Fibroblast of lung (primary cell): ENCODE measurements around the gene PNKP. TPM values are rescaled to one million over a fixed set of nuclear protein-coding genes. Genes with fewer than 3 reads are reported as not detected.

Experiments
- DNase-seq, 2 donors: peaks; one replicate each; pipeline versions ENCODE4 v3.0.0 to v3.0.0-alpha.2; 2010; ENCODE audit warnings: low read depth in 2 of 2
- H2AFZ ChIP-seq: 2 replicates; pipeline ENCODE4 v1.5.1; 2012; ENCODE audit warnings: low read length, control low read depth, inconsistent platforms
- H3K27ac ChIP-seq: 2 replicates; pipeline ENCODE4 v1.5.1; 2011; ENCODE audit warnings: low read length, control low read depth; ENCODE audit not compliant: insufficient read depth
- H3K27me3 ChIP-seq: 2 replicates; pipeline ENCODE4 v1.5.1; 2011; ENCODE audit warnings: mild to moderate bottlenecking, low read length; ENCODE audit not compliant: control insufficient read depth, insufficient read depth
- H3K36me3 ChIP-seq: 2 replicates; pipeline ENCODE4 v1.5.1; 2011; ENCODE audit warnings: low read length; ENCODE audit not compliant: control insufficient read depth, insufficient read depth
- H3K4me1 ChIP-seq: 2 replicates; pipeline ENCODE4 v1.5.1; 2011; ENCODE audit warnings: low read length; ENCODE audit not compliant: control insufficient read depth, insufficient read depth; ENCODE audit errors: extremely low read depth
- H3K4me2 ChIP-seq: 2 replicates; pipeline ENCODE4 v1.5.1; 2011; ENCODE audit warnings: low read length, control low read depth; ENCODE audit not compliant: insufficient read depth; ENCODE audit errors: extremely low read depth
- H3K4me3 ChIP-seq, 4 experiments: fragments of 200-600 bp in 1 of 4; sonication (generic) in 1 of 4; replicated peaks in 1 of 4; 2 replicates each; pipeline ENCODE4 v1.5.1; 2011 to 2016; ENCODE audit warnings: low read length in 4 of 4, low read depth in 3 of 4, mild to moderate bottlenecking in 3 of 4, control low read depth in 2 of 4, inconsistent platforms in 1 of 4, mixed read lengths in 1 of 4; ENCODE audit not compliant: insufficient read depth in 1 of 4; ENCODE audit errors: control extremely low read depth in 1 of 4
- H3K79me2 ChIP-seq: 2 replicates; pipeline ENCODE4 v1.5.1; 2012; ENCODE audit warnings: mild to moderate bottlenecking, low read length, inconsistent platforms; ENCODE audit not compliant: control insufficient read depth, insufficient read depth
- H3K9ac ChIP-seq: 2 replicates; pipeline ENCODE4 v1.5.1; 2011; ENCODE audit warnings: mild to moderate bottlenecking, low read length, control low read depth; ENCODE audit not compliant: insufficient read depth
- H3K9me3 ChIP-seq: 2 replicates; pipeline ENCODE4 v1.5.1; 2012; ENCODE audit warnings: low read depth, low read length; ENCODE audit not compliant: control insufficient read depth, insufficient read depth
- H4K20me1 ChIP-seq: 2 replicates; pipeline ENCODE4 v1.5.1; 2011; ENCODE audit warnings: low read length; ENCODE audit not compliant: control insufficient read depth, insufficient read depth; ENCODE audit errors: extremely low read depth
- CTCF ChIP-seq, 2 donors: IDR thresholded peaks in 1 of 2; conservative IDR thresholded peaks in 1 of 2; 1 replicate in 1 of 2; 2 replicates in 1 of 2; pipeline ENCODE4 v1.5.1; 2011 to 2012; ENCODE audit warnings: low read length in 2 of 2, control low read depth in 1 of 2, inconsistent platforms in 1 of 2, low read depth in 1 of 2, mild to moderate bottlenecking in 1 of 2
- EZH2 ChIP-seq: IDR thresholded peaks from 2 replicates; pipeline ENCODE4 v1.5.1; 2012; ENCODE audit warnings: low read length, control low read depth, mild to moderate bottlenecking; ENCODE audit errors: missing control alignments
- polyA plus RNA-seq, 2 donors: library from polyadenylated mRNA; depleted of rRNA in 1 of 2; stranded (reverse) in 1 of 2; unstranded in 1 of 2; fragments of >200 nt; gene quantifications; 2 replicates each; pipeline ENCODE4 v1.2.1, GENCODE V29; 2011 to 2012; ENCODE audit warnings: missing spikeins in 1 of 2
- total RNA-seq: library from RNA; depleted of rRNA; stranded (reverse); fragments of >200 nt; gene quantifications from 2 replicates; pipeline ENCODE4 v1.2.1, GENCODE V29; 2014

The PNKP gene
- total and polyA plus RNA-seq, 2 donors (not counting 1 experiment from before 2014, with no cell fraction given) = 11.0 to 32.9 TPM

GRCh38 chr19:49811328-49811727, 56.0 kb downstream of the PNKP start:
- Histone ChIP-seq H3K36me3 (peaks cover 7% of the 10 kb centered on the region), H3K4me1 (peaks cover 8% of the 10 kb centered on the region), H3K9me3 (no peaks in the 10 kb centered on the region), H3K27ac (no peak overlapping the region), H3K4me2 (no peak overlapping the region), H2AFZ (no peak overlapping the region), H3K4me3 (no peak overlapping the region), H3K79me2 (no peaks in the 10 kb centered on the region), H4K20me1 (no peaks in the 10 kb centered on the region), H3K27me3 (no peaks in the 10 kb centered on the region), H3K9ac (no peak overlapping the region)
- TF ChIP-seq EZH2 = no peak
- TF ChIP-seq CTCF (conservative IDR thresholded peaks at IDR 0.05 in 1 of 2, IDR thresholded peaks at IDR 0.05 in 1 of 2; ENCODE audit: low read depth in 1 of 2, low read length in 2 of 2) = no peak
- no peak for DNase-seq

Other genes with a start within 250 kb of the PNKP start
- gene RRAS, start 227.4 kb downstream of the PNKP start, total RNA-seq = 34.2 and 60.1 TPM in 2 replicates
- 92.6 and 129 TPM in 2 replicates for gene RRAS, start 227.4 kb downstream of the PNKP start, polyA plus RNA-seq
- gene SCAF1, start 225.4 kb downstream of the PNKP start, total RNA-seq = 7.4 and 11.9 TPM in 2 replicates
- gene SCAF1, start 225.4 kb downstream of the PNKP start, polyA plus RNA-seq = 8.7 and 15.5 TPM in 2 replicates
- gene IRF3, start 201.7 kb downstream of the PNKP start, total RNA-seq = 55.2 and 61.1 TPM in 2 replicates
- gene IRF3, start 201.7 kb downstream of the PNKP start, polyA plus RNA-seq = 22.0 TPM in 2 replicates
- gene BCL2L12, start 201.6 kb downstream of the PNKP start, total RNA-seq = 2.6 and 4.8 TPM in 2 replicates
- gene BCL2L12, start 201.6 kb downstream of the PNKP start, polyA plus RNA-seq = 5.0 and 9.8 TPM in 2 replicates
- 261 and 298 TPM in 2 replicates for gene PRMT1, start 190.3 kb downstream of the PNKP start, total RNA-seq
- gene PRMT1, start 190.3 kb downstream of the PNKP start, polyA plus RNA-seq = 184 and 288 TPM in 2 replicates
- gene ADM5, start 178.0 kb downstream of the PNKP start, total RNA-seq = 0.26 and 0.33 TPM in 2 replicates
- gene ADM5, start 178.0 kb downstream of the PNKP start, polyA plus RNA-seq = 0.06 and 0.15 TPM in 2 replicates
- 18.0 and 31.2 TPM in 2 replicates for gene CPT1C, start 176.5 kb downstream of the PNKP start, total RNA-seq
- 20.0 and 24.0 TPM in 2 replicates for gene CPT1C, start 176.5 kb downstream of the PNKP start, polyA plus RNA-seq
- gene TSKS, start 104.3 kb downstream of the PNKP start, total RNA-seq = 0.26 TPM in 1 of 2 replicates, not detected in the other
- 0.07 TPM in 1 of 2 replicates, not detected in the other for gene TSKS, start 104.3 kb downstream of the PNKP start, polyA plus RNA-seq
- 53.4 and 95.0 TPM in 2 replicates for gene AP2A1, start 100.6 kb downstream of the PNKP start, total RNA-seq
- 64.2 and 75.9 TPM in 2 replicates for gene AP2A1, start 100.6 kb downstream of the PNKP start, polyA plus RNA-seq
- 32.9 and 34.3 TPM in 2 replicates for gene FUZ, start 54.3 kb downstream of the PNKP start, total RNA-seq
- 8.4 and 11.4 TPM in 2 replicates for gene FUZ, start 54.3 kb downstream of the PNKP start, polyA plus RNA-seq
- gene MED25, start 49.3 kb downstream of the PNKP start, total RNA-seq = 10.0 and 11.2 TPM in 2 replicates
- 20.2 and 28.6 TPM in 2 replicates for gene MED25, start 49.3 kb downstream of the PNKP start, polyA plus RNA-seq
- gene PTOV1, start 16.4 kb downstream of the PNKP start, total RNA-seq = 35.2 and 56.0 TPM in 2 replicates
- gene PTOV1, start 16.4 kb downstream of the PNKP start, polyA plus RNA-seq = 41.1 and 48.0 TPM in 2 replicates
- 9.2 and 12.2 TPM in 2 replicates for gene AKT1S1, start 9.8 kb upstream of the PNKP start, total RNA-seq
- gene AKT1S1, start 9.8 kb upstream of the PNKP start, polyA plus RNA-seq = 37.4 and 51.3 TPM in 2 replicates
- gene TBC1D17, start 10.1 kb upstream of the PNKP start, total RNA-seq = 10.0 and 19.5 TPM in 2 replicates
- 32.5 and 34.2 TPM in 2 replicates for gene TBC1D17, start 10.1 kb upstream of the PNKP start, polyA plus RNA-seq
- 1.2 and 1.5 TPM in 2 replicates for gene IL4I1, start 29.3 kb upstream of the PNKP start, total RNA-seq
- gene IL4I1, start 29.3 kb upstream of the PNKP start, polyA plus RNA-seq = 0.09 and 0.21 TPM in 2 replicates
- 7.9 and 8.5 TPM in 2 replicates for gene ATF5, start 61.6 kb upstream of the PNKP start, total RNA-seq
- 7.4 and 21.0 TPM in 2 replicates for gene ATF5, start 61.6 kb upstream of the PNKP start, polyA plus RNA-seq
- gene NUP62, start 61.9 kb upstream of the PNKP start, total RNA-seq = 14.9 and 20.8 TPM in 2 replicates
- 8.9 and 17.0 TPM in 2 replicates for gene NUP62, start 61.9 kb upstream of the PNKP start, polyA plus RNA-seq
- gene SIGLEC11, start 93.6 kb upstream of the PNKP start, total RNA-seq = not detected in 2 replicates
- gene SIGLEC11, start 93.6 kb upstream of the PNKP start, polyA plus RNA-seq = not detected in 2 replicates
- 21.3 and 26.9 TPM in 2 replicates for gene VRK3, start 157.8 kb upstream of the PNKP start, total RNA-seq
- gene VRK3, start 157.8 kb upstream of the PNKP start, polyA plus RNA-seq = 40.6 and 40.9 TPM in 2 replicates
- 5.9 and 6.4 TPM in 2 replicates for gene ZNF473, start 158.4 kb upstream of the PNKP start, total RNA-seq
- gene ZNF473, start 158.4 kb upstream of the PNKP start, polyA plus RNA-seq = 5.0 and 5.7 TPM in 2 replicates